ENCODE results near the gene UBL4A.

- TF ChIP-seq CTCF (IDR thresholded peaks at IDR 0.05) (no peak), NFE2L2 (conservative IDR thresholded peaks at IDR 0.05; ENCODE audit: low read length) (no peak), MAX (IDR thresholded peaks at IDR 0.05) (no peak), HMGXB4 (CRISPR knock-in tag; IDR thresholded peaks at IDR 0.05; ENCODE audit: borderline replicate concordance) (no peak), SREBF2 (IDR thresholded peaks at IDR 0.05) (no peak), CBX8 (IDR thresholded peaks at IDR 0.05) (no peak), RAD21 (conservative IDR thresholded peaks at IDR 0.05 in 1 of 2, IDR thresholded peaks at IDR 0.05 in 1 of 2) (no peak), CHD2 (IDR thresholded peaks at IDR 0.05; ENCODE audit: low read length, partially characterized antibody) (no peak), FOXS1 (CRISPR knock-in tag; IDR thresholded peaks at IDR 0.05) (no peak), TP53 (CRISPR knock-in tag; IDR thresholded peaks at IDR 0.05) (peak; percentile 77; the same call in 1 of the 2 replicates), POLR2AphosphoS2 (conservative IDR thresholded peaks at IDR 0.05; ENCODE audit: low read length) (0 out of 2 replicates have a peak, but pooled peaks have one; percentile 63)
Measured at GRCh38 chrX:154525606-154526490, 39.4 kb upstream of the UBL4A start.

Data from A549 (cell line).